Ishikawa (cell line): ENCODE results near the gene TNFAIP6.

Experiments
- CEBPB ChIP-seq: IDR thresholded peaks from 2 replicates; pipeline ENCODE4 v1.6.1; 2012
- MAX ChIP-seq: IDR thresholded peaks from 2 replicates; pipeline ENCODE4 v1.6.1; 2012
- TCF12 ChIP-seq: IDR thresholded peaks from 2 replicates; pipeline ENCODE4 v1.6.1; 2012; ENCODE audit warnings: low read depth

GRCh38 chr2:151380580-151381235, 23.3 kb downstream of the TNFAIP6 start:
- TF ChIP-seq TCF12 = no peak
- no peak for TF ChIP-seq MAX
- no peak for TF ChIP-seq CEBPB
